Left renal pelvis (tissue), 4 donors: Measurements from ENCODE around the gene HBD. TPM values are rescaled to one million over a fixed set of nuclear protein-coding genes. Genes with fewer than 3 reads are reported as not detected.

Experiments used
- DNase-seq, 4 donors: peaks; one replicate each; pipeline ENCODE4 v3.0.0-alpha.2; 2013; ENCODE audit warnings: low read depth in 4 of 4, low spot score in 3 of 4
- polyA plus RNA-seq, 4 donors: library from polyadenylated mRNA; unstranded; fragments of 120-200 nt; gene quantifications; one replicate each; pipeline ENCODE4 v1.2.1, GENCODE V29; 2013; ENCODE audit not compliant: insufficient read length in 4 of 4

Gene HBD
- polyA plus RNA-seq, 4 donors = 1.1 to 2.9 (median 1.5) TPM

GRCh38 chr11:5196731-5197130 is 37.6 kb downstream of the HBD start:
- no peak for DNase-seq

GRCh38 chr11:5196067-5196466 is 38.2 kb downstream of the HBD start:
- no peak for DNase-seq

- DNase-seq = no peak
Observed at GRCh38 chr11:5192738-5193137, 41.5 kb downstream of the HBD start.

- no peak for DNase-seq
Observed at GRCh38 chr11:5188201-5188600, 46.1 kb downstream of the HBD start.

Other genes starting within 250 kb of the HBD start
- gene OR51L1, start 239.6 kb downstream of the HBD start, polyA plus RNA-seq = under 1 TPM in 3 of 4 donors, not detected in 1; 0.05 to 0.06 (median 0.05) TPM
- gene OR52J3, start 188.0 kb downstream of the HBD start, polyA plus RNA-seq = not detected
- not detected for gene OR52E2, start 174.9 kb downstream of the HBD start, polyA plus RNA-seq
- not detected for gene OR52E1, start 164.9 kb downstream of the HBD start, polyA plus RNA-seq
- not detected for gene OR52A5, start 96.1 kb downstream of the HBD start, polyA plus RNA-seq
- gene OR52A1, start 79.7 kb downstream of the HBD start, polyA plus RNA-seq = under 1 TPM in 2 of 4 donors, not detected in 2; 0.01 to 0.05 TPM
- gene OR51V1, start 33.8 kb downstream of the HBD start, polyA plus RNA-seq = not detected
- gene HBB, start 7.4 kb downstream of the HBD start, polyA plus RNA-seq = 1,000 to 10,000 TPM in 1 of 4 donors, 100 to 1,000 TPM in 2, 10 to 100 TPM in 1; 99.7 to 2,476 (median 158) TPM
- 10 to 100 TPM in 1 of 4 donors, 1 to 10 TPM in 3; 6.7 to 37.9 (median 9.1) TPM for gene HBG1, start 15.4 kb upstream of the HBD start, polyA plus RNA-seq
- gene HBG2, start 20.3 kb upstream of the HBD start, polyA plus RNA-seq = over 10,000 TPM in 1 of 4 donors, 1,000 to 10,000 TPM in 3; 1,504 to 42,529 (median 2,280) TPM
- 10 to 100 TPM in 2 of 4 donors, 1 to 10 TPM in 2; 4.2 to 97.8 (median 8.2) TPM for gene HBE1, start 35.5 kb upstream of the HBD start, polyA plus RNA-seq
- gene OR51B4, start 67.5 kb upstream of the HBD start, polyA plus RNA-seq = under 1 TPM in 2 of 4 donors, not detected in 2; 0.26 to 0.38 TPM
- not detected for gene OR51B2, start 89.8 kb upstream of the HBD start, polyA plus RNA-seq
- under 1 TPM; 0.17 to 0.43 (median 0.41) TPM for gene OR51B5, start 109.0 kb upstream of the HBD start, polyA plus RNA-seq
- gene OR51B6, start 117.0 kb upstream of the HBD start, polyA plus RNA-seq = not detected
- not detected for gene OR51M1, start 149.3 kb upstream of the HBD start, polyA plus RNA-seq
- gene OR51Q1, start 187.6 kb upstream of the HBD start, polyA plus RNA-seq = under 1 TPM in 1 of 4 donors, not detected in 3; 0.14 TPM
- gene OR51I1, start 207.0 kb upstream of the HBD start, polyA plus RNA-seq = not detected
- gene OR51I2, start 214.8 kb upstream of the HBD start, polyA plus RNA-seq = not detected